CD4-positive, alpha-beta T cell (primary cell): ENCODE data around the gene EFHC2. TPM values are rescaled to one million over a fixed set of nuclear protein-coding genes. Genes with fewer than 3 reads are reported as not detected.
"Not testable (repeated sequence)": the region's sequence is repeated elsewhere in the genome, so short reads cannot be mapped to it uniquely, and the experiment has no call there.

ENCODE experiments used
- ATAC-seq: fragments of 200-7000 bp; cut with Tn5 transposase; one replicate; pipeline ENCODE4 v1.10.0; 2022; ENCODE audit warnings: mild to moderate bottlenecking; ENCODE audit not compliant: poor library complexity
- CTCF ChIA-PET: fragments of 350-600 bp; sonication (Branson Sonifier 250); formaldehyde crosslinking; loops from one replicate; lab custom pipeline; 2021; ENCODE audit warnings: antibody characterized with exemption, inconsistent platforms; lab: Charles Lee
- POLR2A ChIA-PET: fragments of 350-600 bp; sonication (Branson Sonifier 250); formaldehyde crosslinking; loops from one replicate; lab custom pipeline; 2021; ENCODE audit warnings: antibody characterized with exemption, inconsistent platforms; lab: Charles Lee
- DNase-seq, 14 experiments: peaks; one replicate each; pipeline ENCODE4 v3.0.0-alpha.2; 2013 to 2020; ENCODE audit warnings: mixed read lengths in 2 of 14
- H3K27ac ChIP-seq, 2 donors: one replicate each; pipeline versions ENCODE4 v1.5.1 to v1.7.0; 2013; ENCODE audit warnings: low read length in 2 of 2, low read depth in 1 of 2, mild to moderate bottlenecking in 1 of 2
- H3K27me3 ChIP-seq, 2 experiments: 1 replicate in 1 of 2; 2 replicates in 1 of 2; pipeline versions ENCODE4 v1.6.1 to v1.7.0; 2013; ENCODE audit warnings: low read length in 2 of 2, control low read depth in 1 of 2, mild to moderate bottlenecking in 1 of 2, moderate library complexity in 1 of 2; ENCODE audit not compliant: insufficient read depth in 2 of 2, control insufficient read depth in 1 of 2
- H3K36me3 ChIP-seq: one replicate; pipeline ENCODE4 v1.6.1; 2013; ENCODE audit warnings: low read length, control low read depth; ENCODE audit not compliant: insufficient read depth
- H3K4me1 ChIP-seq: one replicate; pipeline ENCODE4 v1.6.1; 2013; ENCODE audit warnings: low read length, control low read depth; ENCODE audit not compliant: insufficient read depth
- H3K4me3 ChIP-seq: one replicate; pipeline ENCODE4 v1.5.1; 2013; ENCODE audit warnings: mild to moderate bottlenecking, low read length, moderate library complexity
- H3K9me3 ChIP-seq, 2 experiments: 1 replicate in 1 of 2; 2 replicates in 1 of 2; pipeline versions ENCODE4 v1.6.1 to v1.7.0; 2013; ENCODE audit warnings: low read length in 2 of 2, mild to moderate bottlenecking in 2 of 2, control low read depth in 1 of 2, moderate library complexity in 1 of 2; ENCODE audit not compliant: control insufficient read depth in 1 of 2, insufficient read depth in 1 of 2
- H3K27ac Mint-ChIP-seq: one replicate; pipeline ENCODE4 v1.8.0; 2020; ENCODE audit warnings: mixed read lengths
- H3K27me3 Mint-ChIP-seq: one replicate; pipeline ENCODE4 v1.8.0; 2021; ENCODE audit warnings: mixed read lengths
- H3K36me3 Mint-ChIP-seq: one replicate; pipeline ENCODE4 v1.8.0; 2021; ENCODE audit warnings: low read depth, mixed read lengths
- H3K4me1 Mint-ChIP-seq: one replicate; pipeline ENCODE4 v1.8.0; 2021; ENCODE audit warnings: low read depth, mixed read lengths
- H3K4me3 Mint-ChIP-seq: one replicate; pipeline ENCODE4 v1.8.0; 2020; ENCODE audit warnings: mild to moderate bottlenecking, mixed read lengths
- H3K9me3 Mint-ChIP-seq: one replicate; pipeline ENCODE4 v1.8.0; 2020; ENCODE audit warnings: mixed read lengths
- intact Hi-C, 2 experiments: fragments of 100-400 bp; cut with DNase I in 1 of 2; cut with micrococcal nuclease in 1 of 2; formaldehyde crosslinking; loops; one replicate each; pipeline versions ENCODE4 v1.15.1 to v1.9.0; 2023 to 2025; cut with DNase I, micrococcal nuclease
- total RNA-seq, 174 experiments: library from RNA in 2 of 174; stranded (reverse) in 2 of 174; gene quantifications; one replicate each; pipeline ENCODE4 v1.2.3 and lab custom pipeline; 2021 to 2026
- TF ChIP-seq, protein P1 (sequence below): fragments of 200-600 bp; IDR thresholded peaks from one replicate; pipeline ENCODE4 v1.8.0; 2022; ENCODE audit warnings: antibody characterized with exemption, mild to moderate bottlenecking

Gene EFHC2
- total RNA-seq, 2 experiments from 2014 or later: 2.7 to 3.0 TPM

DNA sequence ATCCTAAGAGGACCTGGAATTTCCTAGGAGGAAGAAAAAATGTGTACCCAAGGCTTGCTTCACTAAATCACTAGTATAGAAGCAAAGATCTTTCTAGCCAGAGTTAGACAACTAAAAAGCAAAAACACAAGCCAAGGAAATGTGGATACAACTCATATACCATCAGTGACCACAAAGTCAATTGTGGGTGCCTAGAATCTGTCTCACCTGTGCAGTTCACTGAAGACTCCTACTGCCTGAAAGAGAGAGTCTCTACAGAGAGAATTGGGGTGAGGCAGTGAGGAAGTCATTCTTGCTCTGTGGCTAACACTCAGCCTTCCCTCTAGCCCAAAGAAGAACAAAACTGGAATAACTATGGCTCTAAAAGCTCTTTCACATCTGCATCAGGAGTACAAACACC, 82.9 kb downstream of the EFHC2 start:
- CTCF ChIA-PET: no interaction called here
- TF ChIP-seq, protein P1, sequence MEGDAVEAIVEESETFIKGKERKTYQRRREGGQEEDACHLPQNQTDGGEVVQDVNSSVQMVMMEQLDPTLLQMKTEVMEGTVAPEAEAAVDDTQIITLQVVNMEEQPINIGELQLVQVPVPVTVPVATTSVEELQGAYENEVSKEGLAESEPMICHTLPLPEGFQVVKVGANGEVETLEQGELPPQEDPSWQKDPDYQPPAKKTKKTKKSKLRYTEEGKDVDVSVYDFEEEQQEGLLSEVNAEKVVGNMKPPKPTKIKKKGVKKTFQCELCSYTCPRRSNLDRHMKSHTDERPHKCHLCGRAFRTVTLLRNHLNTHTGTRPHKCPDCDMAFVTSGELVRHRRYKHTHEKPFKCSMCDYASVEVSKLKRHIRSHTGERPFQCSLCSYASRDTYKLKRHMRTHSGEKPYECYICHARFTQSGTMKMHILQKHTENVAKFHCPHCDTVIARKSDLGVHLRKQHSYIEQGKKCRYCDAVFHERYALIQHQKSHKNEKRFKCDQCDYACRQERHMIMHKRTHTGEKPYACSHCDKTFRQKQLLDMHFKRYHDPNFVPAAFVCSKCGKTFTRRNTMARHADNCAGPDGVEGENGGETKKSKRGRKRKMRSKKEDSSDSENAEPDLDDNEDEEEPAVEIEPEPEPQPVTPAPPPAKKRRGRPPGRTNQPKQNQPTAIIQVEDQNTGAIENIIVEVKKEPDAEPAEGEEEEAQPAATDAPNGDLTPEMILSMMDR: no peak
- Histone ChIP-seq H3K4me3 (no peak overlapping the region), H3K4me1 (peaks cover 14% of the 10 kb centered on the region), H3K27me3 (no peaks in the 10 kb centered on the region), H3K27ac (no peak overlapping the region), H3K36me3 (no peaks in the 10 kb centered on the region), H3K9me3 (no peaks in the 10 kb centered on the region)
- Mint-ChIP-seq H3K27ac (no peak overlapping the region), H3K4me1 (peaks cover 47% of the 10 kb centered on the region), H3K4me3 (no peak overlapping the region), H3K36me3 (peaks cover 21% of the 10 kb centered on the region), H3K27me3 (no peaks in the 10 kb centered on the region), H3K9me3 (peaks cover 2% of the 10 kb centered on the region)
- DNase-seq (peak in 1 of 14 experiments; percentile 13), ATAC-seq (no peak)
- intact Hi-C loops: loop anchor here in 1 of 2 experiments (10.0 kb wide), 1 partner anchor 84 kb away; the partner anchor contains the start of gene EFHC2
- POLR2A ChIA-PET: no interaction called here

DNA sequence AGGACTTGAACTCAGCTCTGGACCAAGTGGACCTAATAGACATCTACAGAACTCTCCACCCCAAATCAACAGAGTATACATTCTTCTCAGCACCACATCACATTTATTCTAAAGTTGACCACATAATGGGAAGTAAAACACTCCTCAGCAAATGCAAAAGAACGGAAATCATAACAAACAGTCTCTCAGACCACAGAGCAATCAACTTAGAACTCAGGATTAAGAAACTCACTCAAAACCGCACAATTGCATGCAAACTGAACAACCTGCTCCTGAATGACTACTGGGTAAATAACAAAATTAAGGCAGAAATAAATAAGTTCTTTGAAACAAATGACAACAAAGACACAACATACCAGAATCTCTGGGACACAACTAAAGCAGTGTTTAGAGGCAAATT, 87.7 kb downstream of the EFHC2 start:
- H3K27me3 ChIP-seq, H3K27ac ChIP-seq, ATAC-seq, H3K9me3 Mint-ChIP-seq, H3K4me3 ChIP-seq, H3K9me3 ChIP-seq, intact Hi-C loops, H3K27me3 Mint-ChIP-seq, H3K4me3 Mint-ChIP-seq, CTCF ChIA-PET, H3K36me3 ChIP-seq, POLR2A ChIA-PET: not testable (repeated sequence)
- Mint-ChIP-seq H3K4me1 (peaks cover 47% of the 10 kb centered on the region), H3K36me3 (peaks cover 58% of the 10 kb centered on the region), H3K27ac (peak overlapping the region; percentile 35)
- DNase-seq: peak in 1 of 14 experiments; percentile 30
- peaks cover 18% of the 10 kb centered on the region for H3K4me1 ChIP-seq

DNA sequence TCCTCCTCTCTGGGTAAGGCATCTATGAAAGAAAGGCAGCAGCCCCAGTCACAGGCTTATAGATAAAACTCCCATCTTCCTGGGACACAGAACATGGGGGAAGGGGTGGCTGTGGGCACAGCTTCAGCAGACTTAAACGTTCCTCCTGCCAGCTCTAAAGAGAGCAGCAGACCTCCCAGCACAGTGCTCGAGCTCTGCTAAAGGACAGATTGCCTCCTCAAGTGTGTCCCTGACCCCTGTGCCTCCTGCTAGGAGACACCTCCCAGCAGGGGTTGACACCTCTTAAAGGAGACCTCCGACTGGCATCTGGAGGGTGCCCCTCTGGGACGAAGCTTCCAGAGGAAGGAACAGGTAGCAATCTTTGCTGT, 89.9 kb downstream of the EFHC2 start:
- Histone ChIP-seq H3K27me3 (no peaks in the 10 kb centered on the region), H3K27ac (peak overlapping the region; percentile 62), H3K36me3 (no peaks in the 10 kb centered on the region), H3K4me1 (peaks cover 15% of the 10 kb centered on the region), H3K9me3 (peaks cover 5 to 8% of the 10 kb centered on the region in 2 experiments), H3K4me3 (peak overlapping the region; percentile 19)
- Mint-ChIP-seq H3K27ac (peak overlapping the region; percentile 92), H3K9me3 (peaks cover 6% of the 10 kb centered on the region), H3K4me1 (peaks cover 38% of the 10 kb centered on the region), H3K4me3 (peak overlapping the region; percentile 81), H3K36me3 (peaks cover 65% of the 10 kb centered on the region), H3K27me3 (no peaks in the 10 kb centered on the region)
- intact Hi-C loops: loop anchor here in 1 of 2 experiments (5.0 kb wide), 1 partner anchor 619 kb away; the partner anchor contains the start of gene KDM6A
- POLR2A ChIA-PET: interaction anchor here (0.6 to 3.2 kb wide), 7 partner anchors 9 to 767 kb away, joined by 3 to 32 read pairs (median 4); partner anchors contain the start of gene EFHC2
- ATAC-seq (no peak), DNase-seq (no peak)
- TF ChIP-seq, protein P1: no peak
- CTCF ChIA-PET: interaction anchor here (1.1 kb wide), 1 partner anchor 10 kb away, joined by 4 read pairs; no protein-coding TSS in a partner anchor

DNA sequence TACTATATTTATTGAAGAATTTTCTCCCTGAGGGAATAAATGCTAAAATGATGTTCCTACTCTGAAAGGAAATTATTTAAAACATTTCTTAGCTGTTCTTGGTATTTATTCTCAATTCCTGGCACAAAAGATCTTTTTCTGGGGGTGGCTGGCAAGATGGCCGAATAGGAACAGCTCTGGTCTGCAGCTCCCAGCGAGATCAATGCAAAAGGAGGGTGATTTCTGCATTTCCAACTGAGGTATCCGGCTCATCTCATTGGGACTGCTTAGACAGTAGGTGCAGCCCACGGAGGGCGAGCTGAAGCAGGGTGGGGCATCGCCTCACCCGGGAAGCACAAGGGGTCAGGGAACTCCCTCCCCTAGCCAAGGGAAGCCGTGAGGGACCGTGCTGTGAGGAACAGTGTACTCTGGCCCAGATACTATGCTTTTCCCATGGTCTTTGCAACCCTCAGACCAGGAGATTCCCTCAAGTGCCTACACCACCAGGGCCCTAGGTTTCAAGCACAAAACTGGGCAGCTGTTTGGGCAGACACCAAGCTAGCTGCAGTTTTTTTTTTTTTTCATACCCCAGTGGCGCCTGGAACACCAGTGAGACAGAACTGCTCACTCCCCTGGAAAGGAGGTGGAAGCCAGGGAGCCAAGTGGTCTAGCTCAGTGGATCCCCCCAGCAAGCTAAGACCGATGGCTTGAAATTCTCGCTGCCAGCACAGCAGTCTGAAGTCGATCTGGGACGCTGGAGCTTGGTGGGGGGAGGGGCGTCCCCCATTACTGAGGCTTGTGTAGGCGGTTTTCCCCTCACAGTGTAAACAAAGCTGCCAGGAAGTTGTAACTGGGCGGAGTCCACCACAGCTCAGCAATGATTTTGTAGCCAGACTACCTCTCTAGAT, 90.5 kb downstream of the EFHC2 start:
- Mint-ChIP-seq H3K4me3 (peak overlapping the region; percentile 81), H3K27ac (peak overlapping the region; percentile 92), H3K4me1 (peaks cover 38% of the 10 kb centered on the region), H3K36me3 (peaks cover 65% of the 10 kb centered on the region)
- intact Hi-C loops: loop anchor here in 1 of 2 experiments (5.0 kb wide), 1 partner anchor 619 kb away; the partner anchor contains the start of gene KDM6A
- not testable (repeated sequence) for H3K27me3 Mint-ChIP-seq, H3K9me3 Mint-ChIP-seq, H3K36me3 ChIP-seq, H3K9me3 ChIP-seq, H3K27me3 ChIP-seq
- H3K4me1 ChIP-seq: peaks cover 15% of the 10 kb centered on the region
- peak overlapping the region; percentile 19 for H3K4me3 ChIP-seq
- POLR2A ChIA-PET: interaction anchor here (0.5 to 3.2 kb wide), 8 partner anchors 9 to 768 kb away, joined by 3 to 32 read pairs (median 4); partner anchors contain the start of gene EFHC2
- CTCF ChIA-PET: interaction anchor here (1.1 kb wide), 1 partner anchor 9 kb away, joined by 4 read pairs; no protein-coding TSS in a partner anchor
- DNase-seq (peak; percentile 38 to 86 (median 70)), ATAC-seq (peak; percentile 99)
- peak overlapping the region; percentile 62 for H3K27ac ChIP-seq
